Calu3 (cell line): ENCODE measurements around the gene SPI1. TPM values are rescaled to one million over a fixed set of nuclear protein-coding genes. Genes with fewer than 3 reads are reported as not detected.
"Not testable (repeated sequence)": the region's sequence is repeated elsewhere in the genome, so short reads cannot be mapped to it uniquely, and the experiment has no call there.

ENCODE experiments used
- BruUV-seq: library from RNA; stranded (reverse); fragments of 400-500 nt; replicated peaks from 2 replicates; lab custom pipeline; 2021; lab: Mats Ljungman, UMichigan
- CTCF ChIA-PET: fragments of 300-600 bp; sonication (Branson Sonifier 250); formaldehyde crosslinking; loops from one replicate; lab custom pipeline; 2022; ENCODE audit warnings: antibody characterized with exemption; lab: Charles Lee
- DNase-seq: peaks from one replicate; pipeline ENCODE4 v3.0.0; 2022
- H3K27ac Mint-ChIP-seq: one replicate; pipeline ENCODE4 v1.8.0; 2022; ENCODE audit warnings: mixed read lengths; ENCODE audit not compliant: unreplicated experiment
- H3K27me3 Mint-ChIP-seq: one replicate; pipeline ENCODE4 v1.8.0; 2022; ENCODE audit warnings: mixed read lengths; ENCODE audit not compliant: unreplicated experiment
- H3K36me3 Mint-ChIP-seq: one replicate; pipeline ENCODE4 v1.8.0; 2022; ENCODE audit warnings: mild to moderate bottlenecking, moderate library complexity, mixed read lengths; ENCODE audit not compliant: insufficient read depth, unreplicated experiment
- H3K4me1 Mint-ChIP-seq: one replicate; pipeline ENCODE4 v1.8.0; 2022; ENCODE audit warnings: mild to moderate bottlenecking, low read depth, mixed read lengths; ENCODE audit not compliant: unreplicated experiment
- H3K4me3 Mint-ChIP-seq: one replicate; pipeline ENCODE4 v1.8.0; 2022; ENCODE audit warnings: mild to moderate bottlenecking, low read depth, moderate library complexity, mixed read lengths; ENCODE audit not compliant: unreplicated experiment
- H3K9me3 Mint-ChIP-seq: one replicate; pipeline ENCODE4 v1.8.0; 2022; ENCODE audit warnings: low read depth, mixed read lengths; ENCODE audit not compliant: unreplicated experiment
- intact Hi-C: fragments of 100-400 bp; cut with micrococcal nuclease; formaldehyde crosslinking; loops from one replicate; pipeline ENCODE4 v1.10.0; 2022; ENCODE audit not compliant: unreplicated experiment
- total RNA-seq: library from RNA; stranded (reverse); gene quantifications from 2 replicates; pipeline ENCODE4 v1.2.3, GENCODE V29; 2022
- TF ChIP-seq, protein P1 (sequence below): fragments of 200-600 bp; IDR thresholded peaks from one replicate; pipeline ENCODE4 v1.8.0; 2022; ENCODE audit warnings: antibody characterized with exemption; ENCODE audit not compliant: unreplicated experiment

Gene SPI1
- total RNA-seq, 1 experiment from 2014 or later: not detected

DNA sequence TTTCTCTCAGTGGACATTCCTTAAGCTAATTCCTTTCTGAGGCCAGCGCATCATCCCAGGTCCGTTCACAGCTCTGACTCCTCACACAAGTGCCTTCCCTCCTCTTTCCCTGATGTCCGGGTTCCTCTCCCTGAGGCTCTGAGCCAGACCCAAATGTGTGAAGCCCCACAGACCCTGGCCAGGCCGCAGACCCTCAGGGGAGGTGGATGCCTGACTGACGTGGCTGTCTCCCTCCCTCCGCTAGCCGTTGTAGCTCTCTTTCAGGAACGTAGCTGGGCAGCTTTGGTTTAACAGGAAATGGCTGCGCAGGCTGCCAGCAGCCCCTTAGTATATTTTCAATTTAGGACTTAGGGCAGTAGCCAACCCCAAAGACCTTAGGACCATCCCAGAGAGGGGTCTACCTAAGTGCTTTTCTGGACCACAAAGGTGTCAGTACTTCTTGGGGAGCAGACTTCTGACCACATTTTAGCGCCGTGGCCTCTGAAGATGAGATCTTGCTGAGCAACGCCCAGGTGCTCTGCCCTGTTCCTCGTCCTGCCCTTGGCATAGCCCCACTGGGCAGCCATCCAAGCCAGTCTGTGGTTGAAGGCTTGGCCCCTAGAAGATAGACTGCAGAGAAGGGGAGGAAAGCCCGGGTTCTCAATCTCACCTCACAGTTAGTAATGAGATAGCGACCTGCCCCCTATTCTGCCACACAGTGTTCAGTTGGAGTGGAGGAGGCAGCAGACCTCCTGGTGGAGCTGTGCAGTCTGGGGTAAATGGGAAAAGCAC, 52.9 kb downstream of the SPI1 start:
- no TSS peak for BruUV-seq
- Mint-ChIP-seq H3K4me1 (no peaks in the 10 kb centered on the region), H3K27me3 (no peaks in the 10 kb centered on the region), H3K27ac (no peak overlapping the region), H3K36me3 (peaks cover 13% of the 10 kb centered on the region), H3K9me3 (no peaks in the 10 kb centered on the region), H3K4me3 (no peak overlapping the region)
- intact Hi-C loops: no loop called here
- TF ChIP-seq, protein P1, sequence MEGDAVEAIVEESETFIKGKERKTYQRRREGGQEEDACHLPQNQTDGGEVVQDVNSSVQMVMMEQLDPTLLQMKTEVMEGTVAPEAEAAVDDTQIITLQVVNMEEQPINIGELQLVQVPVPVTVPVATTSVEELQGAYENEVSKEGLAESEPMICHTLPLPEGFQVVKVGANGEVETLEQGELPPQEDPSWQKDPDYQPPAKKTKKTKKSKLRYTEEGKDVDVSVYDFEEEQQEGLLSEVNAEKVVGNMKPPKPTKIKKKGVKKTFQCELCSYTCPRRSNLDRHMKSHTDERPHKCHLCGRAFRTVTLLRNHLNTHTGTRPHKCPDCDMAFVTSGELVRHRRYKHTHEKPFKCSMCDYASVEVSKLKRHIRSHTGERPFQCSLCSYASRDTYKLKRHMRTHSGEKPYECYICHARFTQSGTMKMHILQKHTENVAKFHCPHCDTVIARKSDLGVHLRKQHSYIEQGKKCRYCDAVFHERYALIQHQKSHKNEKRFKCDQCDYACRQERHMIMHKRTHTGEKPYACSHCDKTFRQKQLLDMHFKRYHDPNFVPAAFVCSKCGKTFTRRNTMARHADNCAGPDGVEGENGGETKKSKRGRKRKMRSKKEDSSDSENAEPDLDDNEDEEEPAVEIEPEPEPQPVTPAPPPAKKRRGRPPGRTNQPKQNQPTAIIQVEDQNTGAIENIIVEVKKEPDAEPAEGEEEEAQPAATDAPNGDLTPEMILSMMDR: no peak
- CTCF ChIA-PET: no interaction called here
- no peak for DNase-seq

- TF ChIP-seq, protein P1: no peak
- Mint-ChIP-seq H3K27ac (no peak overlapping the region), H3K4me1 (no peaks in the 10 kb centered on the region), H3K27me3 (no peaks in the 10 kb centered on the region), H3K9me3 (no peaks in the 10 kb centered on the region), H3K4me3 (no peak overlapping the region), H3K36me3 (peaks cover 7% of the 10 kb centered on the region)
- no peak for DNase-seq
- intact Hi-C loops: no loop called here
- CTCF ChIA-PET: no interaction called here
- BruUV-seq: no TSS peak
These were observed 53.8 kb downstream of the SPI1 start for GRCh38 chr11:47324520-47324919.

- DNase-seq: no peak
These were observed 60.2 kb downstream of the SPI1 start for GRCh38 chr11:47318166-47318565.

DNA sequence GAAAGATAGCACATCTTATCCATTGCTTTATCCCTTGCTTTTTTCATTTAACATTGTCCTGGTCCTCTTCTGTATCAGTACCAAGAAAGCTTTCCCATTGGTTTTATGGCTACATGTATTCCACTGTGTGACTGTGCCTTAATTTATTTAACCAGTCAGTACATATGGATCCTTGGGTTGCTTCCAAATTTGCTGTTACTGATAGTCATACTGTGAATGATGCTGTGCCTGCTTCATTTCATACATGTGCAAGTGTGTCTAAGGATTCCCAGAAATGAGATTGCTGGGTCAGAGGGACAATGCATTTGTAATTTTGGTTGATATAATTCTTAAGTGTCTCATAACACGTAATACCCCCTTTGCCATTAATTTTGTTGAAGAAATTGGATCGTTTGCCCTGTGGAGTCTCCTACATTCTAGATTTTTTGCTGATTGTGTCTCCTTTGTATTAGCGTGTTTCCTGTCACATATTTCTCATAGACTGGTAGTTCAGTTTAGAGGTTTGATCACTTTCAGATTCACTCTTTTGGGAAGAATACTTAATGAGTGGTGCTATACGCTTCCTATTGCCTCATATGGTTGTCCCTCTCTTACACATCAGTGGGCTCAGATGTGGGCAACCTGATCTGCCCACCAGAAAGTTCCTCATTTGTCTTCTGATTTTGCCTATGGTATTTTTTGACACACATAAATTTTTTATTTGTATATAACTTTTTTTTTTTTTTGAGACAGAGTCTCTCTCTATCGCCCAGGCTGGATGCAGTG, 61.1 kb downstream of the SPI1 start:
- H3K36me3 Mint-ChIP-seq: peaks cover 21% of the 10 kb centered on the region
- no TSS peak for BruUV-seq
- CTCF ChIA-PET: no interaction called here

More at GRCh38 chr11:47318166-47318565, 60.2 kb downstream of the SPI1 start:
- TF ChIP-seq, protein P1: no peak
- intact Hi-C loops: no loop called here
- no peak overlapping the region for H3K27ac Mint-ChIP-seq
- CTCF ChIA-PET: no interaction called here
- no peaks in the 10 kb centered on the region for H3K27me3 Mint-ChIP-seq
- no TSS peak for BruUV-seq
- peaks cover 21% of the 10 kb centered on the region for H3K36me3 Mint-ChIP-seq
- no peak overlapping the region for H3K4me3 Mint-ChIP-seq
- H3K4me1 Mint-ChIP-seq: no peaks in the 10 kb centered on the region
- H3K9me3 Mint-ChIP-seq: no peaks in the 10 kb centered on the region

GRCh38 chr11:47316501-47316900, 61.8 kb downstream of the SPI1 start:
- intact Hi-C loops: not testable (repeated sequence)

More for the DNA sequence above, 61.1 kb downstream of the SPI1 start:
- H3K27me3 Mint-ChIP-seq: no peaks in the 10 kb centered on the region
- H3K27ac Mint-ChIP-seq: no peak overlapping the region
- no peaks in the 10 kb centered on the region for H3K4me1 Mint-ChIP-seq
- H3K4me3 Mint-ChIP-seq: no peak overlapping the region
- H3K9me3 Mint-ChIP-seq: no peaks in the 10 kb centered on the region
- TF ChIP-seq, protein P1: no peak
- intact Hi-C loops: no loop called here
- no peak for DNase-seq

More at GRCh38 chr11:47316501-47316900, 61.8 kb downstream of the SPI1 start:
- H3K9me3 Mint-ChIP-seq, H3K27me3 Mint-ChIP-seq, CTCF ChIA-PET, H3K4me3 Mint-ChIP-seq, H3K27ac Mint-ChIP-seq, BruUV-seq, H3K4me1 Mint-ChIP-seq, DNase-seq: not testable (repeated sequence)
- peaks cover 21% of the 10 kb centered on the region for H3K36me3 Mint-ChIP-seq
